K562 (cell line): ENCODE data around the gene DOLPP1. TPM values are rescaled to one million over a fixed set of nuclear protein-coding genes. Genes with fewer than 3 reads are reported as not detected.

Source experiments
- ARID2 ChIP-seq: fragments of 450-650 bp; IDR thresholded peaks from 2 replicates; pipeline ENCODE4 v1.6.1; 2017; ENCODE audit warnings: antibody characterized with exemption, mild to moderate bottlenecking
- ATF7 ChIP-seq: fragments of 450-650 bp; IDR thresholded peaks from 2 replicates; pipeline ENCODE4 v1.7.1; 2014; ENCODE audit warnings: mild to moderate bottlenecking, moderate library complexity
- DACH1 ChIP-seq: fragments of 450-650 bp; IDR thresholded peaks from 2 replicates; pipeline ENCODE4 v1.6.1; 2018; ENCODE audit not compliant: partially characterized antibody
- E2F3 ChIP-seq: fragments of 250-450 bp; sonication (Bioruptor Pico); IDR thresholded peaks from 2 replicates; pipeline ENCODE4 v1.4.0; 2020; ENCODE audit warnings: mild to moderate bottlenecking
- HMG20A ChIP-seq: fragments of 450-650 bp; formaldehyde crosslinking; conservative IDR thresholded peaks from 2 replicates; pipeline ENCODE4 v1.4.0; 2020; ENCODE audit warnings: mild to moderate bottlenecking, mixed read lengths
- HNRNPH1 ChIP-seq: fragments of 200-400 bp; formaldehyde crosslinking; optimal IDR thresholded peaks from 2 replicates; pipeline ENCODE3; 2017; ENCODE audit warnings: low read depth, mild to moderate bottlenecking, low read length, moderate library complexity
- IFI16 ChIP-seq: fragments of 250-450 bp; sonication (Bioruptor Pico); IDR thresholded peaks from 2 replicates; pipeline ENCODE4 v2.1.2; 2022; ENCODE audit warnings: mild to moderate bottlenecking, inconsistent platforms
- MCM7 ChIP-seq, 2 experiments: fragments of 450-650 bp; IDR thresholded peaks; 2 replicates each; pipeline ENCODE4 v1.6.1; 2016 to 2018
- MYNN ChIP-seq, 2 experiments: sonication (generic); formaldehyde crosslinking in 1 of 2; IDR thresholded peaks; 2 replicates each; pipeline versions ENCODE4 v1.5.0 to v1.6.1; 2016 to 2020; ENCODE audit warnings: antibody characterized with exemption in 1 of 2, missing genetic modification reagents in 1 of 2
- NR1H2 ChIP-seq: sonication (generic); formaldehyde crosslinking; IDR thresholded peaks from 2 replicates; pipeline ENCODE4 v1.4.0; 2020; ENCODE audit warnings: mild to moderate bottlenecking, missing genetic modification reagents
- OTX1 ChIP-seq: fragments of 450-650 bp; formaldehyde crosslinking; IDR thresholded peaks from 2 replicates; pipeline ENCODE4 v1.4.0; 2022; ENCODE audit warnings: mild to moderate bottlenecking
- PHF21A ChIP-seq: fragments of 450-650 bp; IDR thresholded peaks from 2 replicates; pipeline ENCODE4 v1.6.1; 2017; ENCODE audit warnings: low read depth, borderline replicate concordance
- RBBP5 ChIP-seq: fragments of 200-600 bp; sonication (generic); IDR thresholded peaks from 2 replicates; pipeline ENCODE4 v1.6.1; 2012; ENCODE audit warnings: borderline replicate concordance, mild to moderate bottlenecking, low read length, control low read depth, inconsistent platforms; ENCODE audit not compliant: insufficient read depth, poor library complexity, severe bottlenecking
- RBM22 ChIP-seq: fragments of 200-400 bp; formaldehyde crosslinking; IDR thresholded peaks from 2 replicates; pipeline ENCODE4 v1.6.1; 2018; ENCODE audit warnings: low read length, low read depth; ENCODE audit not compliant: poor library complexity, severe bottlenecking
- SOX6 ChIP-seq: fragments of 450-650 bp; IDR thresholded peaks from 2 replicates; pipeline ENCODE4 v1.6.1; 2014; ENCODE audit warnings: mild to moderate bottlenecking
- ZNF282 ChIP-seq: sonication (generic); formaldehyde crosslinking; IDR thresholded peaks from 2 replicates; pipeline ENCODE4 v1.8.1; 2023; ENCODE audit warnings: missing genetic modification reagents
- ZSCAN29 ChIP-seq: fragments of 450-650 bp; IDR thresholded peaks from 2 replicates; pipeline ENCODE4 v1.6.1; 2017
- ZSCAN32 ChIP-seq: fragments of 450-650 bp; formaldehyde crosslinking; IDR thresholded peaks from 2 replicates; pipeline ENCODE4 v1.4.0; 2020; ENCODE audit warnings: mild to moderate bottlenecking, moderate library complexity
- polyA plus RNA-seq, 8 experiments: library from polyadenylated mRNA; depleted of rRNA in 4 of 8; stranded (reverse) in 5 of 8; unstranded in 3 of 8; fragments of >200 nt; fragmentation: Nextera tagmentation in 2 of 8; fragmentation: Illumina TruSeq in 1 of 8; extraction: Ambion mirVana in 2 of 8; extraction: Trizol in 1 of 8; gene quantifications; 2 replicates each; pipeline versions ENCODE4 v1.2.1 to v1.2.3, GENCODE V29; 2011 to 2014; ENCODE audit warnings: inconsistent platforms in 1 of 8, missing spikeins in 1 of 8
- total RNA-seq, 7 experiments: library from RNA; depleted of rRNA in 6 of 7; stranded (reverse); fragments of >200 nt in 6 of 7; fragmentation: Illumina TruSeq in 2 of 7; extraction: Trizol in 2 of 7; gene quantifications; 2 replicates each; pipeline versions ENCODE4 v1.2.1 to v1.2.3, GENCODE V29; 2011 to 2021; ENCODE audit warnings: low replicate concordance in 1 of 7
- TF ChIP-seq, protein P1 (sequence below): sonication (generic); formaldehyde crosslinking; IDR thresholded peaks from 2 replicates; pipeline ENCODE4 v1.8.1; 2023; ENCODE audit warnings: mild to moderate bottlenecking, missing genetic modification reagents
- TF ChIP-seq, protein P2 (sequence below): fragments of 250-450 bp; sonication (Bioruptor Pico); IDR thresholded peaks from 2 replicates; pipeline ENCODE4 v1.8.0; 2021; ENCODE audit warnings: mild to moderate bottlenecking, moderate library complexity
- TF ChIP-seq, protein P3 (sequence below): fragments of 250-450 bp; sonication (Bioruptor Pico); IDR thresholded peaks from 2 replicates; pipeline ENCODE4 v1.5.0; 2022; ENCODE audit warnings: mild to moderate bottlenecking

The DOLPP1 gene
- total and polyA plus RNA-seq, 9 of the 15 experiments (the other 6 are each of a cell fraction or from before 2014, with no cell fraction given), result 3.0 to 39.8 (median 30.5) TPM

DNA sequence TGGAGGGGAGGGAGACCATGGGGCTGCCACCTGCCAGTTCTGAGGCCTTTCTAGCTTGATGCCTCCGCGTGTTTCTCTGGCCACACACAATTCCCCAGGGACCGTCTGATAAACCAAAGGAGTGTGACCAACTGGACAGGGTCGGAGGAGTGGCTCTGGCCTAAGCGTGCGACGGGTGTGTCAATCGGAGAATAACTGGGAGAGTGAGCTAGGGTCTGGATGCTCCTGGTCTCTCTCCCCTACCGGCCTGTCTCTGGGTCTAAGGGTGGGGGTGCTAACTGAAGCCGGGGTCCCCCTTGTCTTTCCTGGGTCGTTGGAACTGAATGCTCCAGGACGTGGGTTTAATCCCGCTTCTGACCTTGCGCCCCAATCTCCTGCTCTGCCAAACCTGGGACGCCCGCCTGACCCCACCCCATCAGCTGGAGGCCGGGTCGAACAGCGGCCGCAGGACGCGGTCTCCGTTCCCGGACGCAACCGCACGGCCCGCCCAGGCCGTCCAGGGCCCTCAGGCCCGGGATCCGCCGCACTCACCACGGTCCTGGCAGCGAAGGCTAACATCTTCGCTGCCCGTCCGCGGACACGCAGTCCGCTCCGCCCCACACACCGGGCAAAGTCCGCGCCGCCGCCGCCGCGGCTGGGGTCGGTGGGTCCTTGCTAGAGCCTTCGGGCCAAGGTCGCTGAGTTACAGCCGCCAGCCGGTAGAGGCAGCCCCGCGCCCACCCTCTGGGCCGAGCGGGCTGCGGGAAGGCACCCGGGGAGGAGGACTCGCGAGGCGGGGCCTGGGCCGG is 29.2 kb downstream of the DOLPP1 start (continued):
- TF ChIP-seq IFI16 (CRISPR knock-in tag) (no peak), ARID2 (no peak), MCM7 (IDR thresholded peaks at IDR 0.05) (no peak), ZNF282 (0 out of 2 replicates have a peak, but pooled peaks have one; percentile 65), RBM22 (no peak), MYNN (IDR thresholded peaks at IDR 0.05) (no peak), MYNN (CRISPR knock-in tag; IDR thresholded peaks at IDR 0.05) (no peak), E2F3 (CRISPR knock-in tag) (no peak), HMG20A (CRISPR knock-in tag) (no peak), PHF21A (no peak), ATF7 (no peak), RBBP5 (peak; percentile 51), HNRNPH1 (no peak), ZSCAN32 (no peak), SOX6 (no peak), ZSCAN29 (no peak), NR1H2 (CRISPR knock-in tag) (no peak), DACH1 (peak; percentile 32), OTX1 (CRISPR knock-in tag) (no peak)
- TF ChIP-seq, protein P1, sequence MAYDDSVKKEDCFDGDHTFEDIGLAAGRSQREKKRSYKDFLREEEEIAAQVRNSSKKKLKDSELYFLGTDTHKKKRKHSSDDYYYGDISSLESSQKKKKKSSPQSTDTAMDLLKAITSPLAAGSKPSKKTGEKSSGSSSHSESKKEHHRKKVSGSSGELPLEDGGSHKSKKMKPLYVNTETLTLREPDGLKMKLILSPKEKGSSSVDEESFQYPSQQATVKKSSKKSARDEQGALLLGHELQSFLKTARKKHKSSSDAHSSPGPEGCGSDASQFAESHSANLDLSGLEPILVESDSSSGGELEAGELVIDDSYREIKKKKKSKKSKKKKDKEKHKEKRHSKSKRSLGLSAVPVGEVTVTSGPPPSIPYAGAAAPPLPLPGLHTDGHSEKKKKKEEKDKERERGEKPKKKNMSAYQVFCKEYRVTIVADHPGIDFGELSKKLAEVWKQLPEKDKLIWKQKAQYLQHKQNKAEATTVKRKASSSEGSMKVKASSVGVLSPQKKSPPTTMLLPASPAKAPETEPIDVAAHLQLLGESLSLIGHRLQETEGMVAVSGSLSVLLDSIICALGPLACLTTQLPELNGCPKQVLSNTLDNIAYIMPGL (CRISPR knock-in tag), result no peak
- TF ChIP-seq, protein P2, sequence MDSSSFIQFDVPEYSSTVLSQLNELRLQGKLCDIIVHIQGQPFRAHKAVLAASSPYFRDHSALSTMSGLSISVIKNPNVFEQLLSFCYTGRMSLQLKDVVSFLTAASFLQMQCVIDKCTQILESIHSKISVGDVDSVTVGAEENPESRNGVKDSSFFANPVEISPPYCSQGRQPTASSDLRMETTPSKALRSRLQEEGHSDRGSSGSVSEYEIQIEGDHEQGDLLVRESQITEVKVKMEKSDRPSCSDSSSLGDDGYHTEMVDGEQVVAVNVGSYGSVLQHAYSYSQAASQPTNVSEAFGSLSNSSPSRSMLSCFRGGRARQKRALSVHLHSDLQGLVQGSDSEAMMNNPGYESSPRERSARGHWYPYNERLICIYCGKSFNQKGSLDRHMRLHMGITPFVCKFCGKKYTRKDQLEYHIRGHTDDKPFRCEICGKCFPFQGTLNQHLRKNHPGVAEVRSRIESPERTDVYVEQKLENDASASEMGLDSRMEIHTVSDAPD (CRISPR knock-in tag), result no peak
- TF ChIP-seq, protein P3, sequence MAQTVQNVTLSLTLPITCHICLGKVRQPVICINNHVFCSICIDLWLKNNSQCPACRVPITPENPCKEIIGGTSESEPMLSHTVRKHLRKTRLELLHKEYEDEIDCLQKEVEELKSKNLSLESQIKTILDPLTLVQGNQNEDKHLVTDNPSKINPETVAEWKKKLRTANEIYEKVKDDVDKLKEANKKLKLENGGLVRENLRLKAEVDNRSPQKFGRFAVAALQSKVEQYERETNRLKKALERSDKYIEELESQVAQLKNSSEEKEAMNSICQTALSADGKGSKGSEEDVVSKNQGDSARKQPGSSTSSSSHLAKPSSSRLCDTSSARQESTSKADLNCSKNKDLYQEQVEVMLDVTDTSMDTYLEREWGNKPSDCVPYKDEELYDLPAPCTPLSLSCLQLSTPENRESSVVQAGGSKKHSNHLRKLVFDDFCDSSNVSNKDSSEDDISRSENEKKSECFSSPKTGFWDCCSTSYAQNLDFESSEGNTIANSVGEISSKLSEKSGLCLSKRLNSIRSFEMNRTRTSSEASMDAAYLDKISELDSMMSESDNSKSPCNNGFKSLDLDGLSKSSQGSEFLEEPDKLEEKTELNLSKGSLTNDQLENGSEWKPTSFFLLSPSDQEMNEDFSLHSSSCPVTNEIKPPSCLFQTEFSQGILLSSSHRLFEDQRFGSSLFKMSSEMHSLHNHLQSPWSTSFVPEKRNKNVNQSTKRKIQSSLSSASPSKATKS, result no peak
